B cell (primary cell): ENCODE data around the gene OR51A2. TPM values are rescaled to one million over a fixed set of nuclear protein-coding genes. Genes with fewer than 3 reads are reported as not detected.

Experiments used
- ATAC-seq: fragments of 200-7000 bp; cut with Tn5 transposase; one replicate; pipeline ENCODE4 v1.10.0; 2021; ENCODE audit warnings: low read depth, mild to moderate bottlenecking, moderate number of reproducible peaks, moderate library complexity
- CTCF ChIA-PET: fragments of 350-600 bp; sonication (Branson Sonifier 250); formaldehyde crosslinking; loops from one replicate; lab custom pipeline; 2021; ENCODE audit warnings: antibody characterized with exemption, inconsistent platforms; lab: Charles Lee
- POLR2A ChIA-PET: fragments of 350-600 bp; sonication (Branson Sonifier 250); formaldehyde crosslinking; loops from one replicate; lab custom pipeline; 2021; ENCODE audit warnings: antibody characterized with exemption; lab: Charles Lee
- DNase-seq: peaks from one replicate; pipeline ENCODE4 v3.0.0; 2013
- H2AFZ ChIP-seq: 2 replicates; pipeline ENCODE4 v1.6.1; 2012; ENCODE audit warnings: mild to moderate bottlenecking, low read depth, low read length; ENCODE audit not compliant: insufficient read depth, poor library complexity, severe bottlenecking
- H3K27ac ChIP-seq, 2 donors: 1 replicate in 1 of 2; 2 replicates in 1 of 2; pipeline ENCODE4 v1.5.1; 2012 to 2013; ENCODE audit warnings: low read length in 2 of 2, mild to moderate bottlenecking in 2 of 2, moderate library complexity in 1 of 2
- H3K27me3 ChIP-seq, 4 experiments: fragments of 200-600 bp in 1 of 4; sonication (generic) in 1 of 4; replicated peaks in 1 of 4; 1 replicate in 2 of 4; 2 replicates in 2 of 4; pipeline versions ENCODE4 v1.6.1 to v1.7.0; 2013 to 2016; ENCODE audit warnings: low read length in 3 of 4, mild to moderate bottlenecking in 2 of 4, mixed read lengths in 1 of 4, moderate library complexity in 1 of 4; ENCODE audit not compliant: insufficient read depth in 4 of 4, control insufficient read depth in 3 of 4; ENCODE audit errors: control extremely low read depth in 1 of 4
- H3K36me3 ChIP-seq, 2 experiments: replicated peaks in 1 of 2; 1 replicate in 1 of 2; 2 replicates in 1 of 2; pipeline versions ENCODE4 v1.6.1 to v1.7.1; 2013; ENCODE audit warnings: low read length in 1 of 2; ENCODE audit not compliant: insufficient read depth in 2 of 2, control insufficient read depth in 1 of 2; ENCODE audit errors: control extremely low read depth in 1 of 2, extremely low read depth in 1 of 2
- H3K4me1 ChIP-seq, 2 donors: fragments of 200-600 bp in 1 of 2; sonication (generic) in 1 of 2; 1 replicate in 1 of 2; 2 replicates in 1 of 2; pipeline versions ENCODE4 v1.5.1 to v1.6.1; 2013 to 2017; ENCODE audit warnings: low read length in 2 of 2; ENCODE audit not compliant: control insufficient read depth in 2 of 2, insufficient read depth in 2 of 2
- H3K4me2 ChIP-seq: replicated peaks from 2 replicates; pipeline ENCODE3; 2012; ENCODE audit warnings: mild to moderate bottlenecking, low read depth, low read length; ENCODE audit not compliant: poor library complexity, severe bottlenecking
- H3K4me3 ChIP-seq, 5 experiments: fragments of 200-600 bp in 1 of 5; sonication (generic) in 1 of 5; 1 replicate in 3 of 5; 2 replicates in 2 of 5; pipeline versions ENCODE4 v1.5.1 to v1.7.0; 2011 to 2016; ENCODE audit warnings: low read length in 4 of 5, mild to moderate bottlenecking in 4 of 5, low read depth in 2 of 5, control low read depth in 1 of 5, moderate library complexity in 1 of 5; ENCODE audit not compliant: insufficient read depth in 1 of 5; ENCODE audit errors: control extremely low read depth in 1 of 5, extremely low read depth in 1 of 5
- H3K79me2 ChIP-seq: fragments of 200-600 bp; sonication (generic); one replicate; pipeline ENCODE4 v1.6.0; 2016; ENCODE audit warnings: low read length; ENCODE audit not compliant: control insufficient read depth, insufficient read depth
- H3K9ac ChIP-seq: fragments of 200-600 bp; sonication (generic); 2 replicates; pipeline ENCODE4 v1.6.1; 2017; ENCODE audit warnings: mild to moderate bottlenecking, low read length, moderate library complexity
- H3K9me3 ChIP-seq, 3 donors: one replicate each; pipeline versions ENCODE4 v1.6.1 to v1.7.1; 2013; ENCODE audit warnings: low read length in 2 of 3; ENCODE audit not compliant: control insufficient read depth in 2 of 3, insufficient read depth in 1 of 3; ENCODE audit errors: control extremely low read depth in 1 of 3
- H4K20me1 ChIP-seq: 2 replicates; pipeline ENCODE4 v1.6.0; 2012; ENCODE audit warnings: mild to moderate bottlenecking, low read length; ENCODE audit not compliant: insufficient read depth, control insufficient read depth, poor library complexity, severe bottlenecking
- H3K27ac Mint-ChIP-seq: one replicate; pipeline ENCODE4 v1.8.0; 2021; ENCODE audit warnings: mixed read lengths
- H3K27me3 Mint-ChIP-seq: one replicate; pipeline ENCODE4 v1.8.0; 2021; ENCODE audit warnings: mixed read lengths
- H3K4me1 Mint-ChIP-seq: one replicate; pipeline ENCODE4 v1.8.0; 2021; ENCODE audit warnings: mixed read lengths
- H3K4me3 Mint-ChIP-seq: one replicate; pipeline ENCODE4 v1.8.0; 2021; ENCODE audit warnings: mixed read lengths
- H3K9me3 Mint-ChIP-seq: one replicate; pipeline ENCODE4 v1.8.0; 2022; ENCODE audit warnings: mixed read lengths; ENCODE audit not compliant: insufficient read depth
- EZH2 ChIP-seq: IDR thresholded peaks from 2 replicates; pipeline ENCODE4 v1.6.1; 2012; ENCODE audit warnings: borderline replicate concordance, low read depth, mild to moderate bottlenecking, moderate library complexity, low read length; ENCODE audit not compliant: insufficient read depth, poor library complexity, severe bottlenecking
- WGBS: methylation state at CpG from one replicate; pipeline ENCODE4 v1.1.5; 2013; ENCODE audit warnings: missing lambda C conversion rate; ENCODE audit not compliant: insufficient coverage; 5-methylcytosine and 5-hydroxymethylcytosine counted together
- intact Hi-C: fragments of 100-400 bp; cut with micrococcal nuclease; formaldehyde crosslinking; loops from one replicate; pipeline ENCODE4 v1.10.0; 2022
- polyA plus RNA-seq: library from polyadenylated mRNA; depleted of rRNA; stranded (reverse); fragments of >200 nt; gene quantifications from 2 replicates; pipeline ENCODE4 v1.2.3, GENCODE V29; 2012
- total RNA-seq, 2 donors: library from RNA; stranded (reverse); fragments of 120-200 nt in 1 of 2; gene quantifications; 1 replicate in 1 of 2; 2 replicates in 1 of 2; pipeline versions ENCODE4 v1.2.3 to v1.2.4, GENCODE V29; 2013 to 2022
- TF ChIP-seq, protein P1 (sequence below): fragments of 200-600 bp; IDR thresholded peaks from one replicate; pipeline ENCODE4 v1.8.0; 2022; ENCODE audit warnings: antibody characterized with exemption, mild to moderate bottlenecking

Gene OR51A2
- total and polyA plus RNA-seq, 2 donors (not counting 1 experiment from before 2014, with no cell fraction given): not detected

GRCh38 chr11:4919250-4919649, 36.3 kb downstream of the OR51A2 start, which contains the start of gene OR51G2:
OR51G2 (minus strand) TSS chr11:4919350; CDS start chr11:4915663, 3,687 bp downstream.
- Histone ChIP-seq H4K20me1 (no peaks in the 10 kb centered on the region), H3K9ac (no peak within 1 kb of the TSS), H3K79me2 (no peaks in the 10 kb centered on the region), H2AFZ (no peak within 1 kb of the TSS), H3K9me3 (no peaks in the 10 kb centered on the region), H3K4me2 (no peak within 1 kb of the TSS), H3K4me3 (no peak within 1 kb of the TSS), H3K27ac (no peak within 1 kb of the TSS), H3K27me3 (no peaks in the 10 kb centered on the region), H3K4me1 (no peaks in the 10 kb centered on the region), H3K36me3 (no peaks in the 10 kb centered on the region)
- no peak within 1 kb of the TSS for H3K4me3 Mint-ChIP-seq
- ChIA-PET POLR2A (no interaction called here), CTCF (interaction anchor here (1.0 kb wide), 1 partner anchor 8 kb away, joined by 3 read pairs; no protein-coding TSS in a partner anchor)
- H3K27ac Mint-ChIP-seq: no peak within 1 kb of the TSS
- TF ChIP-seq EZH2: no peak
- TF ChIP-seq, protein P1, sequence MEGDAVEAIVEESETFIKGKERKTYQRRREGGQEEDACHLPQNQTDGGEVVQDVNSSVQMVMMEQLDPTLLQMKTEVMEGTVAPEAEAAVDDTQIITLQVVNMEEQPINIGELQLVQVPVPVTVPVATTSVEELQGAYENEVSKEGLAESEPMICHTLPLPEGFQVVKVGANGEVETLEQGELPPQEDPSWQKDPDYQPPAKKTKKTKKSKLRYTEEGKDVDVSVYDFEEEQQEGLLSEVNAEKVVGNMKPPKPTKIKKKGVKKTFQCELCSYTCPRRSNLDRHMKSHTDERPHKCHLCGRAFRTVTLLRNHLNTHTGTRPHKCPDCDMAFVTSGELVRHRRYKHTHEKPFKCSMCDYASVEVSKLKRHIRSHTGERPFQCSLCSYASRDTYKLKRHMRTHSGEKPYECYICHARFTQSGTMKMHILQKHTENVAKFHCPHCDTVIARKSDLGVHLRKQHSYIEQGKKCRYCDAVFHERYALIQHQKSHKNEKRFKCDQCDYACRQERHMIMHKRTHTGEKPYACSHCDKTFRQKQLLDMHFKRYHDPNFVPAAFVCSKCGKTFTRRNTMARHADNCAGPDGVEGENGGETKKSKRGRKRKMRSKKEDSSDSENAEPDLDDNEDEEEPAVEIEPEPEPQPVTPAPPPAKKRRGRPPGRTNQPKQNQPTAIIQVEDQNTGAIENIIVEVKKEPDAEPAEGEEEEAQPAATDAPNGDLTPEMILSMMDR: no peak
- ATAC-seq (no peak), DNase-seq (no peak)
- no peaks in the 10 kb centered on the region for H3K27me3 Mint-ChIP-seq
- WGBS: 100% methylated on average over 1 of the region's 4 CpGs
- no peaks in the 10 kb centered on the region for H3K9me3 Mint-ChIP-seq
- no peaks in the 10 kb centered on the region for H3K4me1 Mint-ChIP-seq
- intact Hi-C loops: no loop called here

DNA sequence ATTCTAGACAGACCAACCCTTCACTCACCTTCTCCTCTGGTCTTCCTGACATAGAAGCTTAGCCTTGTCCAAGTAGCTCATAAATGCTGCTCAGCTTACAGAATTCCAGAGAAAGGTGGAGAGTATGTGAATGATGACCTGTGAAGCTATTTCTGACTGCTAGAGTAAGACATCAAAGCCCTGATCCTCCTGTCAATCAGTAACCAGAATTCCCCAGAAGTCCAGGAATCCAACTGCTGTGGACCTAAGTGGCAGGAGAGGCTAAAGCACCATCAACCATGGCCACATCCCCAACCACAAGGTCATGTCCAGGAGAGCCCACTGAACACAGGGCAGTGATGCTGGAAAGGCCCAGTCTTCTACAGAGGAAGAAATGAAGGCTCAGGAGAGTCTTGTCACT, 38.9 kb downstream of the OR51A2 start:
- ChIA-PET POLR2A (no interaction called here), CTCF (no interaction called here)
- H3K4me3 ChIP-seq: no peak overlapping the region

More for the DNA sequence above, 38.9 kb downstream of the OR51A2 start:
- H3K9me3 ChIP-seq: no peaks in the 10 kb centered on the region
- no peaks in the 10 kb centered on the region for H3K4me1 Mint-ChIP-seq
- intact Hi-C loops: no loop called here
- H2AFZ ChIP-seq: no peak overlapping the region
- no peaks in the 10 kb centered on the region for H3K4me1 ChIP-seq
- no peak overlapping the region for H3K4me2 ChIP-seq
- DNase-seq: no peak
- no peak overlapping the region for H3K27ac Mint-ChIP-seq
- H3K4me3 Mint-ChIP-seq: no peak overlapping the region
- TF ChIP-seq EZH2: no peak
- H3K27me3 Mint-ChIP-seq: no peaks in the 10 kb centered on the region
- no peaks in the 10 kb centered on the region for H3K79me2 ChIP-seq
- no peaks in the 10 kb centered on the region for H3K9me3 Mint-ChIP-seq
- ATAC-seq: no peak
- no peaks in the 10 kb centered on the region for H4K20me1 ChIP-seq
- H3K27ac ChIP-seq: no peak overlapping the region
- no peaks in the 10 kb centered on the region for H3K27me3 ChIP-seq
- no peak overlapping the region for H3K9ac ChIP-seq
- H3K36me3 ChIP-seq: no peaks in the 10 kb centered on the region

Other genes with a start within 250 kb of the OR51A2 start
- not detected in 2 replicates for gene OR51F1, start 185.8 kb downstream of the OR51A2 start, total RNA-seq
- not detected in 2 replicates for gene OR51F1, start 185.8 kb downstream of the OR51A2 start, polyA plus RNA-seq
- not detected in 2 replicates for gene OR52R1, start 151.3 kb downstream of the OR51A2 start, total RNA-seq
- gene OR52R1, start 151.3 kb downstream of the OR51A2 start, polyA plus RNA-seq: not detected in 2 replicates
- not detected in 2 replicates for gene OR51F2, start 134.4 kb downstream of the OR51A2 start, total RNA-seq
- not detected in 2 replicates for gene OR51F2, start 134.4 kb downstream of the OR51A2 start, polyA plus RNA-seq
- not detected in 2 replicates for gene OR51S1, start 106.5 kb downstream of the OR51A2 start, total RNA-seq
- gene OR51S1, start 106.5 kb downstream of the OR51A2 start, polyA plus RNA-seq: not detected in 2 replicates
- not detected in 2 replicates for gene OR51T1, start 73.8 kb downstream of the OR51A2 start, total RNA-seq
- gene OR51T1, start 73.8 kb downstream of the OR51A2 start, polyA plus RNA-seq: not detected in 2 replicates
- not detected in 2 replicates for gene OR51A7, start 51.9 kb downstream of the OR51A2 start, total RNA-seq
- gene OR51A7, start 51.9 kb downstream of the OR51A2 start, polyA plus RNA-seq: not detected in 2 replicates
- gene OR51G2, start 36.4 kb downstream of the OR51A2 start, total RNA-seq: not detected in 2 replicates
- gene OR51G2, start 36.4 kb downstream of the OR51A2 start, polyA plus RNA-seq: not detected in 2 replicates
- gene OR51G1, start 31.4 kb downstream of the OR51A2 start, total RNA-seq: not detected in 2 replicates
- not detected in 2 replicates for gene OR51G1, start 31.4 kb downstream of the OR51A2 start, polyA plus RNA-seq
- not detected in 2 replicates for gene OR51A4, start 8.1 kb downstream of the OR51A2 start, total RNA-seq
- gene OR51A4, start 8.1 kb downstream of the OR51A2 start, polyA plus RNA-seq: not detected in 2 replicates
- not detected in 2 replicates for gene OR51L1, start 39.1 kb upstream of the OR51A2 start, total RNA-seq
- not detected in 2 replicates for gene OR51L1, start 39.1 kb upstream of the OR51A2 start, polyA plus RNA-seq
- gene OR52J3, start 90.8 kb upstream of the OR51A2 start, total RNA-seq: not detected in 2 replicates
- gene OR52J3, start 90.8 kb upstream of the OR51A2 start, polyA plus RNA-seq: not detected in 2 replicates
- gene OR52E2, start 103.9 kb upstream of the OR51A2 start, total RNA-seq: not detected in 2 replicates
- not detected in 2 replicates for gene OR52E2, start 103.9 kb upstream of the OR51A2 start, polyA plus RNA-seq
- gene OR52E1, start 113.9 kb upstream of the OR51A2 start, total RNA-seq: not detected in 2 replicates
- not detected in 2 replicates for gene OR52E1, start 113.9 kb upstream of the OR51A2 start, polyA plus RNA-seq
- not detected in 2 replicates for gene OR52A5, start 182.6 kb upstream of the OR51A2 start, total RNA-seq
- gene OR52A5, start 182.6 kb upstream of the OR51A2 start, polyA plus RNA-seq: not detected in 2 replicates
- gene OR52A1, start 199.0 kb upstream of the OR51A2 start, total RNA-seq: not detected in 2 replicates
- gene OR52A1, start 199.0 kb upstream of the OR51A2 start, polyA plus RNA-seq: not detected in 2 replicates
- gene OR51V1, start 245.0 kb upstream of the OR51A2 start, total RNA-seq: not detected in 2 replicates
- not detected in 2 replicates for gene OR51V1, start 245.0 kb upstream of the OR51A2 start, polyA plus RNA-seq